GM12878 (cell line): Measurements from ENCODE around the gene SLC22A12.

Experiments
- CREM ChIP-seq: IDR thresholded peaks from 2 replicates; pipeline ENCODE4 v1.6.1; 2014; ENCODE audit warnings: antibody characterized with exemption, low read depth
- CTCF ChIP-seq, 3 experiments: IDR thresholded peaks in 2 of 3; conservative IDR thresholded peaks in 1 of 3; 2 replicates each; pipeline ENCODE4 v1.5.1; 2011; ENCODE audit warnings: low read depth in 3 of 3, low read length in 3 of 3, mild to moderate bottlenecking in 3 of 3, control low read depth in 2 of 3, moderate library complexity in 2 of 3, inconsistent platforms in 1 of 3, mixed read lengths in 1 of 3; ENCODE audit not compliant: control insufficient read depth in 2 of 3, insufficient read depth in 1 of 3; ENCODE audit errors: extremely low read depth in 1 of 3
- DPF2 ChIP-seq: fragments of 450-650 bp; IDR thresholded peaks from 2 replicates; pipeline ENCODE4 v1.6.1; 2017; ENCODE audit warnings: mild to moderate bottlenecking
- EZH2 ChIP-seq: IDR thresholded peaks from 2 replicates; pipeline ENCODE4 v1.6.1; 2012; ENCODE audit warnings: low read depth, mild to moderate bottlenecking, control low read depth, inconsistent platforms, low read length, borderline replicate concordance; ENCODE audit not compliant: control insufficient read depth
- FOXM1 ChIP-seq: IDR thresholded peaks from 2 replicates; pipeline ENCODE4 v1.6.1; 2012; ENCODE audit warnings: low read depth, mild to moderate bottlenecking, inconsistent platforms, low read length, moderate library complexity
- NR2C2 ChIP-seq: IDR thresholded peaks from 2 replicates; pipeline ENCODE4 v1.6.1; 2011; ENCODE audit warnings: borderline replicate concordance, low read depth; ENCODE audit not compliant: control insufficient read depth, insufficient read length
- POLR2A ChIP-seq: IDR thresholded peaks from 2 replicates; pipeline ENCODE4 v1.6.1; 2011; ENCODE audit warnings: low read depth, mild to moderate bottlenecking, low read length
- REST ChIP-seq: IDR thresholded peaks from 2 replicates; pipeline ENCODE4 v1.6.1; 2012; ENCODE audit warnings: mild to moderate bottlenecking, low read depth, low read length
- TF ChIP-seq, protein P1 (sequence below): fragments of 450-650 bp; IDR thresholded peaks from 2 replicates; pipeline ENCODE4 v1.6.1; 2017; ENCODE audit warnings: mild to moderate bottlenecking
- TF ChIP-seq, protein P2 (sequence below): fragments of 450-650 bp; IDR thresholded peaks from 2 replicates; pipeline ENCODE4 v1.6.1; 2017; ENCODE audit warnings: mild to moderate bottlenecking, low read depth, inconsistent platforms; ENCODE audit not compliant: poor library complexity, severe bottlenecking

- no peak for TF ChIP-seq FOXM1
- no peak for TF ChIP-seq DPF2
- no peak for TF ChIP-seq REST
- no peak for TF ChIP-seq NR2C2
- no peak for TF ChIP-seq CREM
- TF ChIP-seq EZH2 = no peak
- no peak for TF ChIP-seq POLR2A
- TF ChIP-seq, protein P1, sequence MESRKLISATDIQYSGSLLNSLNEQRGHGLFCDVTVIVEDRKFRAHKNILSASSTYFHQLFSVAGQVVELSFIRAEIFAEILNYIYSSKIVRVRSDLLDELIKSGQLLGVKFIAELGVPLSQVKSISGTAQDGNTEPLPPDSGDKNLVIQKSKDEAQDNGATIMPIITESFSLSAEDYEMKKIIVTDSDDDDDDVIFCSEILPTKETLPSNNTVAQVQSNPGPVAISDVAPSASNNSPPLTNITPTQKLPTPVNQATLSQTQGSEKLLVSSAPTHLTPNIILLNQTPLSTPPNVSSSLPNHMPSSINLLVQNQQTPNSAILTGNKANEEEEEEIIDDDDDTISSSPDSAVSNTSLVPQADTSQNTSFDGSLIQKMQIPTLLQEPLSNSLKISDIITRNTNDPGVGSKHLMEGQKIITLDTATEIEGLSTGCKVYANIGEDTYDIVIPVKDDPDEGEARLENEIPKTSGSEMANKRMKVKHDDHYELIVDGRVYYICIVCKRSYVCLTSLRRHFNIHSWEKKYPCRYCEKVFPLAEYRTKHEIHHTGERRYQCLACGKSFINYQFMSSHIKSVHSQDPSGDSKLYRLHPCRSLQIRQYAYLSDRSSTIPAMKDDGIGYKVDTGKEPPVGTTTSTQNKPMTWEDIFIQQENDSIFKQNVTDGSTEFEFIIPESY = no peak
- TF ChIP-seq, protein P2, sequence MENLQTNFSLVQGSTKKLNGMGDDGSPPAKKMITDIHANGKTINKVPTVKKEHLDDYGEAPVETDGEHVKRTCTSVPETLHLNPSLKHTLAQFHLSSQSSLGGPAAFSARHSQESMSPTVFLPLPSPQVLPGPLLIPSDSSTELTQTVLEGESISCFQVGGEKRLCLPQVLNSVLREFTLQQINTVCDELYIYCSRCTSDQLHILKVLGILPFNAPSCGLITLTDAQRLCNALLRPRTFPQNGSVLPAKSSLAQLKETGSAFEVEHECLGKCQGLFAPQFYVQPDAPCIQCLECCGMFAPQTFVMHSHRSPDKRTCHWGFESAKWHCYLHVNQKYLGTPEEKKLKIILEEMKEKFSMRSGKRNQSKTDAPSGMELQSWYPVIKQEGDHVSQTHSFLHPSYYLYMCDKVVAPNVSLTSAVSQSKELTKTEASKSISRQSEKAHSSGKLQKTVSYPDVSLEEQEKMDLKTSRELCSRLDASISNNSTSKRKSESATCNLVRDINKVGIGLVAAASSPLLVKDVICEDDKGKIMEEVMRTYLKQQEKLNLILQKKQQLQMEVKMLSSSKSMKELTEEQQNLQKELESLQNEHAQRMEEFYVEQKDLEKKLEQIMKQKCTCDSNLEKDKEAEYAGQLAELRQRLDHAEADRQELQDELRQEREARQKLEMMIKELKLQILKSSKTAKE = no peak
- TF ChIP-seq CTCF (IDR thresholded peaks at IDR 0.05 in 2 of 3, conservative IDR thresholded peaks at IDR 0.05 in 1 of 3; ENCODE audit: control insufficient read depth in 2 of 3, extremely low read depth in 1 of 3, insufficient read depth in 1 of 3, low read depth in 3 of 3, low read length in 3 of 3) = no peak
These were observed 25.8 kb upstream of the SLC22A12 start for GRCh38 chr11:64564947-64565889.
